Body of pancreas (tissue), 4 donors: Measurements from ENCODE around the gene OTOG. TPM values are rescaled to one million over a fixed set of nuclear protein-coding genes. Genes with fewer than 3 reads are reported as not detected.

Source experiments
- ATAC-seq: fragments of 150-250 bp; one replicate; pipeline ENCODE4 v1.9.1; 2016
- DNase-seq, 4 donors: peaks; one replicate each; pipeline ENCODE4 v3.0.0-alpha.2; 2019
- H3K27ac ChIP-seq, 4 donors: fragments of 200-600 bp; sonication (generic); 1 replicate in 3 of 4; 2 replicates in 1 of 4; pipeline versions ENCODE4 v1.5.1 to v1.6.1; 2016 to 2019; ENCODE audit warnings: mild to moderate bottlenecking in 1 of 4, mixed read lengths in 1 of 4, moderate library complexity in 1 of 4
- H3K27me3 ChIP-seq, 2 donors: fragments of 200-600 bp; sonication (generic); one replicate each; pipeline ENCODE4 v1.6.0; 2016; ENCODE audit warnings: mild to moderate bottlenecking in 1 of 2
- H3K36me3 ChIP-seq, 2 donors: fragments of 200-600 bp; sonication (generic); replicated peaks in 1 of 2; 2 replicates each; pipeline ENCODE4 v1.5.1; 2016; ENCODE audit warnings: low read depth in 2 of 2; ENCODE audit not compliant: insufficient read depth in 1 of 2
- H3K4me1 ChIP-seq: fragments of 200-600 bp; sonication (generic); one replicate; pipeline ENCODE4 v1.6.0; 2016
- H3K4me3 ChIP-seq, 2 donors: fragments of 200-600 bp; sonication (generic); 1 replicate in 1 of 2; 2 replicates in 1 of 2; pipeline ENCODE4 v1.5.1; 2016 to 2019
- H3K9me3 ChIP-seq, 3 donors: fragments of 200-600 bp; sonication (generic); 1 replicate in 2 of 3; 2 replicates in 1 of 3; pipeline ENCODE4 v1.5.1; 2016
- CTCF ChIP-seq, 7 experiments: fragments of 450-650 bp in 4 of 7; fragments of 200-600 bp in 3 of 7; sonication (generic) in 3 of 7; IDR thresholded peaks; one replicate each; pipeline ENCODE4 v1.5.1; 2016 to 2019; ENCODE audit warnings: antibody characterized with exemption in 7 of 7
- POLR2A ChIP-seq, 3 donors: fragments of 450-650 bp; IDR thresholded peaks; one replicate each; pipeline ENCODE4 v1.6.1; 2016; ENCODE audit warnings: antibody characterized with exemption in 3 of 3, mild to moderate bottlenecking in 2 of 3
- WGBS, 2 donors: methylation state at CpG; one replicate each; pipeline ENCODE4 v1.1.5; 2017; 5-methylcytosine and 5-hydroxymethylcytosine counted together
- intact Hi-C: fragments of 100-400 bp; cut with DNase I; formaldehyde crosslinking; loops from one replicate; pipeline ENCODE4 v1.15.1; 2023
- total RNA-seq, 2 donors: library from RNA; depleted of rRNA; stranded (reverse); fragments of >200 nt; gene quantifications; one replicate each; pipeline ENCODE4 v1.1.0, GENCODE V29; 2016

OTOG gene
- total RNA-seq, 2 donors from 2014 or later, result not detected

GRCh38 chr11:17636721-17637120, 89.7 kb downstream of the OTOG start:
- DNase-seq (no peak), ATAC-seq (no peak)
- Histone ChIP-seq H3K27ac (no peak overlapping the region), H3K4me3 (no peak overlapping the region), H3K36me3 (no peaks in the 10 kb centered on the region), H3K4me1 (no peaks in the 10 kb centered on the region), H3K9me3 (no peaks in the 10 kb centered on the region), H3K27me3 (no peaks in the 10 kb centered on the region)
- no peak for TF ChIP-seq POLR2A (IDR thresholded peaks at IDR 0.05)
- TF ChIP-seq CTCF (IDR thresholded peaks at IDR 0.05), result no peak
- intact Hi-C loops, result no loop called here
- WGBS, 2 donors, result 70 to 75% methylated on average over 5 of the region's 5 CpGs

- ATAC-seq (no peak), DNase-seq (no peak)
- Histone ChIP-seq H3K4me3 (no peak overlapping the region), H3K36me3 (no peaks in the 10 kb centered on the region), H3K9me3 (no peaks in the 10 kb centered on the region), H3K4me1 (no peaks in the 10 kb centered on the region), H3K27me3 (no peaks in the 10 kb centered on the region), H3K27ac (no peak overlapping the region)
- TF ChIP-seq CTCF (IDR thresholded peaks at IDR 0.05), result no peak
- TF ChIP-seq POLR2A (IDR thresholded peaks at IDR 0.05), result no peak
- intact Hi-C loops, result no loop called here
- WGBS, 2 donors, result 49 to 55% methylated on average over 4 of the region's 4 CpGs
Observed at GRCh38 chr11:17637901-17638300, 90.8 kb downstream of the OTOG start.

GRCh38 chr11:17638311-17638710, 91.3 kb downstream of the OTOG start:
- H3K4me3 ChIP-seq, result no peak overlapping the region
- H3K27me3 ChIP-seq, result no peaks in the 10 kb centered on the region
- TF ChIP-seq POLR2A (IDR thresholded peaks at IDR 0.05), result no peak
- TF ChIP-seq CTCF (IDR thresholded peaks at IDR 0.05), result no peak
- 58 to 78% methylated on average over 4 to 9 of the region's 9 CpGs for WGBS, 2 donors
- intact Hi-C loops, result no loop called here
- no peaks in the 10 kb centered on the region for H3K36me3 ChIP-seq
- no peaks in the 10 kb centered on the region for H3K4me1 ChIP-seq
- no peaks in the 10 kb centered on the region for H3K9me3 ChIP-seq
- no peak overlapping the region for H3K27ac ChIP-seq
- DNase-seq (no peak), ATAC-seq (no peak)

- no peak for DNase-seq
- intact Hi-C loops, result no loop called here
- no peak for ATAC-seq
Observed at GRCh38 chr11:17639091-17639490, 92.0 kb downstream of the OTOG start.

More at GRCh38 chr11:17639091-17639490, 92.0 kb downstream of the OTOG start:
- H3K9me3 ChIP-seq, result no peaks in the 10 kb centered on the region
- no peak for TF ChIP-seq CTCF (IDR thresholded peaks at IDR 0.05)
- TF ChIP-seq POLR2A (IDR thresholded peaks at IDR 0.05), result no peak
- WGBS, 2 donors, result 74 to 89% methylated on average over 4 of the region's 4 CpGs
- H3K27ac ChIP-seq, result no peak overlapping the region
- H3K36me3 ChIP-seq, result no peaks in the 10 kb centered on the region
- H3K4me1 ChIP-seq, result no peaks in the 10 kb centered on the region
- no peaks in the 10 kb centered on the region for H3K27me3 ChIP-seq
- H3K4me3 ChIP-seq, result no peak overlapping the region
